Cardiac muscle cell (in vitro differentiated cells and primary cell): ENCODE results near the gene PDZD2. TPM values are rescaled to one million over a fixed set of nuclear protein-coding genes. Genes with fewer than 3 reads are reported as not detected.
A peak's percentile ranks its signal among the peaks of the same experiment; 100 is the strongest.

ENCODE experiments used
- DNase-seq, 2 donors: peaks; one replicate each; pipeline versions ENCODE4 v3.0.0 to v3.0.0-alpha.2; 2010 to 2017; ENCODE audit warnings: low read depth in 1 of 2, low spot score in 1 of 2
- H3K27ac ChIP-seq: fragments of 200-600 bp; sonication (generic); 2 replicates; pipeline ENCODE4 v1.5.1; 2016
- H3K27me3 ChIP-seq: fragments of 200-600 bp; sonication (generic); 2 replicates; pipeline ENCODE4 v1.6.0; 2016; ENCODE audit warnings: control low read depth
- H3K36me3 ChIP-seq: fragments of 200-600 bp; sonication (generic); 2 replicates; pipeline ENCODE4 v1.5.1; 2016; ENCODE audit warnings: control low read depth
- H3K4me1 ChIP-seq: fragments of 200-600 bp; sonication (generic); 2 replicates; pipeline ENCODE4 v1.8.1; 2017; ENCODE audit warnings: low read depth, mild to moderate bottlenecking, mixed run types
- H3K4me3 ChIP-seq: fragments of 200-600 bp; sonication (generic); 2 replicates; pipeline ENCODE4 v1.5.1; 2016; ENCODE audit warnings: mild to moderate bottlenecking
- H3K9me3 ChIP-seq: fragments of 200-600 bp; sonication (generic); 2 replicates; pipeline ENCODE4 v1.5.1; 2017; ENCODE audit warnings: low read depth, mild to moderate bottlenecking, control low read depth
- polyA plus RNA-seq: library from polyadenylated mRNA; unstranded; fragments of >200 nt; fragmentation: Nextera tagmentation; extraction: Ambion mirVana; gene quantifications from 2 replicates; pipeline ENCODE4 v1.2.1, GENCODE V29; 2016
- total RNA-seq: library from RNA; depleted of rRNA; stranded (reverse); fragments of >200 nt; gene quantifications from 2 replicates; pipeline ENCODE4 v1.2.3, GENCODE V29; 2016
- TF ChIP-seq, protein P1 (sequence below): IDR thresholded peaks from 2 replicates; pipeline ENCODE4 v1.5.1; 2012; ENCODE audit warnings: low read depth, mild to moderate bottlenecking, low read length

Gene PDZD2
- total and polyA plus RNA-seq, 2 experiments from 2014 or later = 3.0 to 3.5 TPM

DNA sequence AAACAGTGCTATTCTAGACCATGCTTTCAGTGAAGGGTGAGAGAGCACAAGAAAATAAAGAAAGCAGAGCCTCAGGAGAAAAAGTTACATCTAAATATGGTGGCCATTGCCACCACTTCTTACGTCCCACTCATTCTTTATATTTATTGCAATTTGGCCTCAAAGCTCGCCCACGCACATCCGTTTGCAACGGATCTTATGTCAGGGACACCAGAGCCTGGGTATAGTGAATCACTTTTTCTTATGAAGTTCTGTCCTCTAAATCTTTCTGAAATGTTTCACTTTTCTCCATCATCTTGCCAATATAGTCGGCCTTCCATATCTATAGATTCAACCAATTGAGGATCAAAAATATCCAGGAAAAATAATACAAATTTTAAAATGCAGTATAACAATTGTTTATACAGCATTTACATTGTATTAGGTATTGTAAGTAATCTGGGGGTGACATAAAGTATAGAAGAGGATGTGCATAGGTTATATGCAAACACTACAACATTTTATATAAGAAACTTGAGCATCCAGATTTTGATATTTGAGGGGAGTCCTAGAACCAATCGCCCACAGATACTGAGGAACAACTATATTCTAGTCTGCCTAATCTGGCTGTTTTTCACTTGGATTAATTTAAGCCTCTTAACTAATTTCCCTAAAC lies 500.0 kb downstream of the PDZD2 start:
- Histone ChIP-seq H3K27me3 (no peaks in the 10 kb centered on the region), H3K9me3 (no peaks in the 10 kb centered on the region), H3K36me3 (peaks cover 18% of the 10 kb centered on the region), H3K4me1 (no peaks in the 10 kb centered on the region), H3K27ac (no peak overlapping the region), H3K4me3 (no peak overlapping the region)
- peak in 1 of 2 donors; percentile 18 for DNase-seq
- TF ChIP-seq, protein P1, sequence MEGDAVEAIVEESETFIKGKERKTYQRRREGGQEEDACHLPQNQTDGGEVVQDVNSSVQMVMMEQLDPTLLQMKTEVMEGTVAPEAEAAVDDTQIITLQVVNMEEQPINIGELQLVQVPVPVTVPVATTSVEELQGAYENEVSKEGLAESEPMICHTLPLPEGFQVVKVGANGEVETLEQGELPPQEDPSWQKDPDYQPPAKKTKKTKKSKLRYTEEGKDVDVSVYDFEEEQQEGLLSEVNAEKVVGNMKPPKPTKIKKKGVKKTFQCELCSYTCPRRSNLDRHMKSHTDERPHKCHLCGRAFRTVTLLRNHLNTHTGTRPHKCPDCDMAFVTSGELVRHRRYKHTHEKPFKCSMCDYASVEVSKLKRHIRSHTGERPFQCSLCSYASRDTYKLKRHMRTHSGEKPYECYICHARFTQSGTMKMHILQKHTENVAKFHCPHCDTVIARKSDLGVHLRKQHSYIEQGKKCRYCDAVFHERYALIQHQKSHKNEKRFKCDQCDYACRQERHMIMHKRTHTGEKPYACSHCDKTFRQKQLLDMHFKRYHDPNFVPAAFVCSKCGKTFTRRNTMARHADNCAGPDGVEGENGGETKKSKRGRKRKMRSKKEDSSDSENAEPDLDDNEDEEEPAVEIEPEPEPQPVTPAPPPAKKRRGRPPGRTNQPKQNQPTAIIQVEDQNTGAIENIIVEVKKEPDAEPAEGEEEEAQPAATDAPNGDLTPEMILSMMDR = no peak

DNA sequence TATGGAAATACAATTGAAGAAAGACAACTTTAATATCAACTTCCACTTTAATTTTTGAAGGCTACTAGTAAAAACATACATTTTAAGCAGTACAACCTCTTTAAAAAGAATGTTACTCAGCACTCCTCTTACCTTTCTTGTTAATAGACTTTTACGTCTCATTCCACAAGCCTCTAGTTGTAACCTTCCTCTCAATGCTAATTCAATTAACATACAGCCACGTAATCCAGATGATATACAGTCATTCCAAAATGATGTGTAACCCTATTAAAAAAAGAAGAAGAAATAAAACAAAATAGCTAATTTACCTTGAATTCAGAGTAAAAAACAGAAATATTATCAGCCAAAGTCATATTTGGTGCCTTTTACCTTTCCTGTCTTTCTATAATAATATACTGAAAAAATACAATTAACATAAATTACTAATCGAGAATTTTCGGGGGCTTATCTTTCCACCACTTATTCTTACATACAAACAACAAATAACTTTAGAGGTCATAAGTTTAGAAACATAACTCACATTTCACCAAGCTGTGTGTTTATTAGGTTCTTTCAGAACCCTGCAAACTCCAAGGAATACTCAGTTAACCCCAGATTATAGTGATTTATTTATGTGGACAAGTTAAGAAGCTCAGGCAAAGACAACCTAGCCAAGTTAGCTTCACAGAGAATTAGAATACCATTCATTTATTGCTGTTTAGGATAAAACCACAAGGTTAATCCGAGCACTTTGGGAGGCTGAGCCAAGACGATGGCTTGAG lies 504.9 kb downstream of the PDZD2 start:
- Histone ChIP-seq H3K27ac (no peak overlapping the region), H3K4me1 (peaks cover 36% of the 10 kb centered on the region), H3K27me3 (no peaks in the 10 kb centered on the region), H3K36me3 (no peaks in the 10 kb centered on the region), H3K9me3 (no peaks in the 10 kb centered on the region), H3K4me3 (no peak overlapping the region)
- TF ChIP-seq, protein P1 = no peak
- DNase-seq = no peak

DNA sequence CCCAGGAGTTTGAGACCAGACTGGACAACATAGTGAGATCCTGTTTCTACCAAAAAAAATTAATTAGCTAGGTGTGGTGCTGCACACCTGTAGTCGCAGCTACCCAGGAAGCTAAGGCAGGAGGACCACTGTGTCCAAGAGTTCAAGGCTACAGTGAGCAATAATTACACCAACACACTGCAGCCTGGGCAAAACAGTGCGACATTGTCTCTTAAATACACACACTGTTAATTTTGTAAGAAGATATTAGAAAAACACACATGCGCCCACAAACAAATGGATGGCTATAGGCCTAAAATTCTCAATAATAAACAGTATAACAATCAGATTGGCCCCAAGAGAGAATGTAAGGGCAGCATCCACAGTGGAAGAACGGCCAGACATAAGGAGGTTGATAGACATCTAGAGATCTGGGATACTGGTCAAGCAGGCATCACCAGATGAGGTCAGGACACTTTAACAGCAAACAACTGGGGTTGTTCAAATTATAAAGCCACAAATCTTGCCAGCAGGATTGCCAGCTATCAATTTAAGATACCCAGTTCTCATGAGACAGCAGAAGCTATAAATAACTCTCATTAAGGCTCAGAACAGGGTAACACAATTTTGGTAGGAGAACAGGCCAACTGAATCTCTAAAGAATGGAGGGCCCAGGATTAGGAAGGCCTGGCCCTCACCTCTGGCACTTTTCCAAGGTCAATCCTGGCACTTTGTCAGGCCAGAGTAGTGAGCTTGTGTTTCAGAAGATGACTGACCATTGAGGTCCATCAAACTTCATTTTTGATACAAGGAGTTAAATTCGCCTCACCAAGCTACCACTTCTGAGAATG lies 505.7 kb downstream of the PDZD2 start:
- no peaks in the 10 kb centered on the region for H3K27me3 ChIP-seq
- no peaks in the 10 kb centered on the region for H3K9me3 ChIP-seq
- no peak for DNase-seq
- H3K4me3 ChIP-seq = no peak overlapping the region
- TF ChIP-seq, protein P1 = no peak
- peak overlapping the region; percentile 25 for H3K27ac ChIP-seq
- H3K36me3 ChIP-seq = no peaks in the 10 kb centered on the region
- peaks cover 36% of the 10 kb centered on the region for H3K4me1 ChIP-seq

DNA sequence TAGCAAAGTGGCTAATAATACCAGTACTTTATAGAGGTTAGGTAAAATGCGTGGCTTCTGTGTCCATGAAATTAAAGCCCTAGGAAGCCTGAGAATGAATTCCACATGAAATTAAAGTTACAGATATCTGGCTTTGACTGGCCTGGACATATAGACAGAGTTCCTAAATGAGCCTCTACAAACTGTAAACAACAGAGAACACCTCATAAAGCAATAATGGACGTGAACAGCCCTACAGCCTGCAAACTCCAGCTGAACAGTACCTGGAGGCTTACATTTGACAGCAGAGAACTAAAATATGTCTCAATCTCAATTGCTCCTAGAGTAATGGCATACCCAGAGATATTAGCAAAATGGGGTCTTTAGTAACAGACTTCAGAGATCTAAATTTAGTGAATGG lies 506.4 kb downstream of the PDZD2 start:
- no peak overlapping the region for H3K4me3 ChIP-seq
- H3K27me3 ChIP-seq = no peaks in the 10 kb centered on the region
- no peaks in the 10 kb centered on the region for H3K36me3 ChIP-seq
- no peak for DNase-seq
- TF ChIP-seq, protein P1 = no peak
- peak overlapping the region; percentile 25 for H3K27ac ChIP-seq
- no peaks in the 10 kb centered on the region for H3K9me3 ChIP-seq
- H3K4me1 ChIP-seq = peaks cover 36% of the 10 kb centered on the region

DNA sequence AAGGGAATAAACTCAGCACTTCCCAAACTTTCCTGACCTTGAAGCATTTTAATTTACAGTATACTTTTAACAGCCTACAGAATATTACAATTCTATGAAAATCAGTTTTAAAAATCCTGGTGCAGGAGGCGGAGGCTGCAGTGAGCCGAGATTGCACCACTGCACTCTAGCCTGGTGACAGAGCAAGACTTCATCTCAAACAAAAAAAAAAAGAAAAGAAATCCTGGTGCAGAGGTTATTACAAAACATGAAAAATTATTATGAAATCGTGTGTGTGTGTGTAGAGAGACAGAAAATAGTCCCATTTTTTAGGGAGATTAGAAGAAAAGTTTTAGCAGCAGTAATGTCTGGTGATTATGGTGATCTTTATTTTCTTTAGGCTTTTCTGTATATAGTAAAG lies 508.3 kb downstream of the PDZD2 start:
- Histone ChIP-seq H3K4me3 (no peak overlapping the region), H3K36me3 (no peaks in the 10 kb centered on the region), H3K27me3 (no peaks in the 10 kb centered on the region), H3K9me3 (no peaks in the 10 kb centered on the region), H3K4me1 (peaks cover 45% of the 10 kb centered on the region), H3K27ac (peak overlapping the region; percentile 18)
- TF ChIP-seq, protein P1 = no peak
- peak in 1 of 2 donors; percentile 57 for DNase-seq
